Common myeloid progenitor, CD34-positive (primary cell): ENCODE data around the gene GPR31.

Experiments used
- CTCF ChIA-PET: fragments of 350-600 bp; sonication (Branson Sonifier 250); formaldehyde crosslinking; loops from one replicate; lab custom pipeline; 2021; ENCODE audit warnings: antibody characterized with exemption; lab: Charles Lee
- POLR2A ChIA-PET: fragments of 350-600 bp; sonication (Branson Sonifier 250); formaldehyde crosslinking; loops from one replicate; lab custom pipeline; 2021; ENCODE audit warnings: antibody characterized with exemption; lab: Charles Lee
- DNase-seq, 3 donors: peaks; one replicate each; pipeline versions ENCODE4 v3.0.0 to v3.0.0-alpha.2; 2013
- H3K27ac ChIP-seq, 2 experiments: 1 replicate in 1 of 2; 2 replicates in 1 of 2; pipeline ENCODE4 v1.7.0; 2013; ENCODE audit warnings: inconsistent platforms in 2 of 2, low read length in 2 of 2, mild to moderate bottlenecking in 2 of 2, low read depth in 1 of 2, moderate library complexity in 1 of 2; ENCODE audit not compliant: severe bottlenecking in 2 of 2, insufficient read depth in 1 of 2, poor library complexity in 1 of 2
- H3K27me3 ChIP-seq, 5 experiments: replicated peaks in 2 of 5; 1 replicate in 3 of 5; 2 replicates in 2 of 5; pipeline versions ENCODE4 v1.6.1 to v1.7.0; 2013; ENCODE audit warnings: low read length in 4 of 5, mild to moderate bottlenecking in 2 of 5, moderate library complexity in 2 of 5, inconsistent platforms in 1 of 5; ENCODE audit not compliant: insufficient read depth in 5 of 5, control insufficient read depth in 4 of 5
- H3K36me3 ChIP-seq, 4 experiments: 1 replicate in 2 of 4; 2 replicates in 2 of 4; pipeline versions ENCODE4 v1.6.1 to v1.7.0; 2013; ENCODE audit warnings: low read length in 3 of 4, control low read depth in 1 of 4, mild to moderate bottlenecking in 1 of 4; ENCODE audit not compliant: control insufficient read depth in 4 of 4, insufficient read depth in 4 of 4
- H3K4me1 ChIP-seq, 4 experiments: 1 replicate in 3 of 4; 2 replicates in 1 of 4; pipeline versions ENCODE4 v1.6.1 to v1.7.1; 2013; ENCODE audit warnings: low read length in 3 of 4, mild to moderate bottlenecking in 3 of 4, control low read depth in 1 of 4, inconsistent platforms in 1 of 4, moderate library complexity in 1 of 4; ENCODE audit not compliant: control insufficient read depth in 4 of 4, insufficient read depth in 4 of 4; ENCODE audit errors: control extremely low read depth in 1 of 4
- H3K4me3 ChIP-seq, 7 experiments: 1 replicate in 4 of 7; 2 replicates in 3 of 7; pipeline versions ENCODE4 v1.5.1 to v1.7.0; 2013; ENCODE audit warnings: mild to moderate bottlenecking in 7 of 7, low read length in 6 of 7, moderate library complexity in 6 of 7, inconsistent platforms in 2 of 7, low read depth in 2 of 7, control low read depth in 1 of 7; ENCODE audit not compliant: insufficient read depth in 4 of 7, control insufficient read depth in 1 of 7; ENCODE audit errors: extremely low read depth in 1 of 7
- H3K9me3 ChIP-seq, 5 experiments: 1 replicate in 4 of 5; 2 replicates in 1 of 5; pipeline versions ENCODE4 v1.6.1 to v1.7.1; 2013; ENCODE audit warnings: low read length in 4 of 5, mild to moderate bottlenecking in 2 of 5, inconsistent platforms in 1 of 5, low read depth in 1 of 5, moderate library complexity in 1 of 5; ENCODE audit not compliant: control insufficient read depth in 4 of 5, insufficient read depth in 2 of 5; ENCODE audit errors: control extremely low read depth in 1 of 5
- WGBS: methylation state at CpG from one replicate; pipeline ENCODE4 v1.1.5; 2013; ENCODE audit not compliant: insufficient coverage; 5-methylcytosine and 5-hydroxymethylcytosine counted together

The GPR31 gene

DNA sequence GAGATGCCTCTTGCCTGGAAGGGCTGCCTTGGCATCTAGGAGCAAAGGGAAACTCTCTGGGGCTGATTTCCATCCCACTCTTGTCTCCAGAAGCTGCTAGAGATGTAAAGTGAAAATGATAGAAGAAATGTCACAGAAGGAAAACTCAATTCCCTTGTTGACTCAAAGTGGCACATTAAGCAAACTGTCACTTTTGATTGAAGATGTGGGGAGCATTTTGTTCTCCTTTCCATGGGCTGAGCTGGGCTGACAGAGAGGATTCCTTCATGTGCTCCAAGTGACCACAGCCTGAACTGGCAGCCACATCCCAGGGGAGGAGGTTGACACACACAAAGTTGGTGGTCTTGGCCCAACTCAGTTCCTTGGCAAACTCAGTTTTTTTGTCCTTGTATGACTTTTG lies 9.8 kb downstream of the GPR31 start:
- ChIA-PET CTCF (no interaction called here), POLR2A (no interaction called here)
- Histone ChIP-seq H3K27me3 (no peaks in the 10 kb centered on the region), H3K27ac (no peak overlapping the region), H3K4me3 (no peak overlapping the region), H3K4me1 (peaks cover 0 to 4% (median under 1%) of the 10 kb centered on the region in 4 experiments), H3K9me3 (peaks cover 0 to 2% (median 0%) of the 10 kb centered on the region in 5 experiments), H3K36me3 (no peaks in the 10 kb centered on the region)
- DNase-seq: peak in 2 of 3 donors; percentile 40 to 48

- ChIA-PET CTCF (interaction anchor here (1.0 to 1.1 kb wide), 2 partner anchors 99 to 149 kb away, joined by 3 to 4 read pairs; no protein-coding TSS in a partner anchor), POLR2A (no interaction called here)
- 84% methylated on average over 16 of the region's 16 CpGs for WGBS
- peak overlapping the region in 4 of 7 experiments; percentile 8 to 72 (median 48) for H3K4me3 ChIP-seq
- peaks cover 0 to 4% (median under 1%) of the 10 kb centered on the region in 4 experiments for H3K4me1 ChIP-seq
- peaks cover 0 to 2% (median 0%) of the 10 kb centered on the region in 5 experiments for H3K9me3 ChIP-seq
- no peaks in the 10 kb centered on the region for H3K36me3 ChIP-seq
- no peak for DNase-seq
- no peak overlapping the region for H3K27ac ChIP-seq
- H3K27me3 ChIP-seq: no peaks in the 10 kb centered on the region
Observed at GRCh38 chr6:167146977-167147376, 10.8 kb downstream of the GPR31 start.

GRCh38 chr6:167146135-167146534 lies 11.6 kb downstream of the GPR31 start:
- Histone ChIP-seq H3K4me1 (peaks cover 0 to 4% (median under 1%) of the 10 kb centered on the region in 4 experiments), H3K36me3 (no peaks in the 10 kb centered on the region), H3K9me3 (peaks cover 0 to 2% (median 0%) of the 10 kb centered on the region in 5 experiments), H3K27ac (no peak overlapping the region), H3K27me3 (no peaks in the 10 kb centered on the region), H3K4me3 (peak overlapping the region in 4 of 7 experiments; percentile 38 to 72 (median 48))
- ChIA-PET CTCF (interaction anchor here (1.0 to 1.7 kb wide), 3 partner anchors 17 to 146 kb away, joined by 3 to 5 read pairs (median 5); no protein-coding TSS in a partner anchor), POLR2A (no interaction called here)
- 62% methylated on average over 7 of the region's 15 CpGs for WGBS
- no peak for DNase-seq

GRCh38 chr6:167145461-167145860 lies 12.3 kb downstream of the GPR31 start:
- DNase-seq: no peak
- CTCF ChIA-PET: interaction anchor here (1.1 to 1.7 kb wide), 2 partner anchors 17 to 145 kb away, joined by 5 read pairs; no protein-coding TSS in a partner anchor

GRCh38 chr6:167143041-167143440 lies 14.7 kb downstream of the GPR31 start:
- peaks cover 0 to 2% (median 0%) of the 10 kb centered on the region in 5 experiments for H3K9me3 ChIP-seq
- WGBS: 92% methylated on average over 5 of the region's 9 CpGs
- H3K4me3 ChIP-seq: no peak overlapping the region
- POLR2A ChIA-PET: no interaction called here
- no peak overlapping the region for H3K27ac ChIP-seq
- H3K4me1 ChIP-seq: peaks cover 0 to 8% (median under 1%) of the 10 kb centered on the region in 4 experiments
- H3K27me3 ChIP-seq: no peaks in the 10 kb centered on the region
- CTCF ChIA-PET: interaction anchor here (0.6 to 4.2 kb wide), 9 partner anchors 9 to 368 kb away, joined by 3 to 29 read pairs (median 3); no protein-coding TSS in a partner anchor
- DNase-seq: no peak
- no peaks in the 10 kb centered on the region for H3K36me3 ChIP-seq

More at GRCh38 chr6:167145461-167145860, 12.3 kb downstream of the GPR31 start:
- Histone ChIP-seq H3K36me3 (no peaks in the 10 kb centered on the region), H3K4me3 (no peak overlapping the region), H3K4me1 (peaks cover 0 to 7% (median under 1%) of the 10 kb centered on the region in 4 experiments), H3K9me3 (peaks cover 0 to 2% (median 0%) of the 10 kb centered on the region in 5 experiments), H3K27ac (no peak overlapping the region), H3K27me3 (no peaks in the 10 kb centered on the region)
- POLR2A ChIA-PET: no interaction called here
- 95% methylated on average over 10 of the region's 12 CpGs for WGBS

DNA sequence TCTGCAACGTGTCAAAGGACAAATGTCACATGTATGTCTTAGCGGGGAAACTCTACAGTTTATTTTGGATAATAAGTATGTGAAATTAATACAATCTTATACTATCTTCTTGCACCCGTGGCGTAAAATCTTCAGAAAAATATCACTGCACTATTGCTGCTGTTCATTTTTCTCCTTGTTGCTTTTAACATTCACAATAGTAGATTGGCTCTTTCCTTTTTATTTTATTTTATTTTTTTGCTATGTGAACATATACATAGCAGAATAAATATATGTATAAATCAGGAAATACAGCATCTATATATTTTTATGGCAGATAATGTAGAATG lies 15.4 kb downstream of the GPR31 start:
- Histone ChIP-seq H3K4me3 (no peak overlapping the region), H3K27ac (no peak overlapping the region), H3K27me3 (no peaks in the 10 kb centered on the region), H3K36me3 (no peaks in the 10 kb centered on the region), H3K9me3 (peaks cover 0 to 2% (median 0%) of the 10 kb centered on the region in 5 experiments), H3K4me1 (peaks cover 0 to 9% (median 2%) of the 10 kb centered on the region in 4 experiments)
- POLR2A ChIA-PET: no interaction called here
- no CpG with 5 or more reads among the region's 4 CpGs for WGBS
- DNase-seq: no peak
- CTCF ChIA-PET: interaction anchor here (0.7 to 4.2 kb wide), 19 partner anchors 9 to 368 kb away, joined by 3 to 29 read pairs (median 5); partner anchors contain the start of gene CEP43

DNA sequence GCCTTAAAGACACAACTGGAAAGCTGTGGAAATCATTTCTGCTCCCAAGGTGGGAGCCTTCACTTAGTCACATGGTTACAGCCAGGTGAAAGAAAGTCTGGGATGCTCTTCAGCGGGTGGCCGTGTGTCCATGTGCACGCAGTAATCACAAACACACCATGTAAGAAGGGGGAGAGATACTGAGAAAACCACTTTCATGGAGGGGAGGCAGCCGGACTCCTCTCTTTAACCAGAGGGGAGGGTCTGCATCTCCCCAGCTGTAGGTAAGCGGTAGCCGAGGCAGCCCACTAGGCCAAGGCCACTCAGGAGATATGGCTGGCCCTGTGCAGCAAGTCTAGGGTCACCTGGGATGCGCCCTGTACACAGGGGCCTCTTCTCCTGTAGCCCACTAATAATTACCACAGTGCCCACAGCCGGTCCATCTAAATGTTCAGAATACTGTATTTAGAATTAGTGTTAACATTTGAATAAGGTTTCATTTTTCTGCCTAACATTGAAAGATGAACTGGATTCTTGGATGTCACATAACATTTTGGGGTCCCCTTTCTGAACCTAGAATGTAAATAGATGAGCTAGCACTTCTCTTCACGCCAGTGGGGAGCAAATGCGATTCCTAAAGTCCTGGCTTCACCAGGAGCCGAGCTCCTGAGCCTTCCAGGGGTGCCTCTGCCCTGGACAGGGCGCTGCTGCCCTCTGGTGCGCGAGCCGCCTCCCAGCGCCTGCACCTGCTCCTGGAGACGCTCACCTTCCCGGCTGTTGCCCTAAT lies 15.9 kb downstream of the GPR31 start:
- WGBS: 35% methylated on average over 14 of the region's 18 CpGs
- Histone ChIP-seq H3K4me1 (peaks cover 0 to 10% (median 7%) of the 10 kb centered on the region in 4 experiments), H3K4me3 (no peak overlapping the region), H3K27ac (no peak overlapping the region), H3K36me3 (no peaks in the 10 kb centered on the region), H3K9me3 (peaks cover 0 to 2% (median 0%) of the 10 kb centered on the region in 5 experiments), H3K27me3 (no peaks in the 10 kb centered on the region)
- CTCF ChIA-PET: interaction anchor here (0.7 to 4.2 kb wide), 27 partner anchors 10 to 391 kb away, joined by 3 to 29 read pairs (median 4); partner anchors contain the start of gene CEP43
- POLR2A ChIA-PET: no interaction called here
- DNase-seq: peak; percentile 47 to 54 (median 51)
